IPS-NIHi7 (cell line): Measurements from ENCODE around the gene MEIOSIN.
A peak's percentile ranks its signal among the peaks of the same experiment; 100 is the strongest.
"Not testable (repeated sequence)": the region's sequence is repeated elsewhere in the genome, so short reads cannot be mapped to it uniquely, and the experiment has no call there.

Experiments
- DNase-seq: peaks from one replicate; pipeline ENCODE4 v3.0.0; 2012; ENCODE audit warnings: mixed read lengths; ENCODE audit errors: extremely low spot score

MEIOSIN gene

GRCh38 chr19:45717983-45718650, 15.1 kb upstream of the MEIOSIN start:
- no peak for DNase-seq

- DNase-seq, result not testable (repeated sequence)
Observed at GRCh38 chr19:45720065-45720464, 13.2 kb upstream of the MEIOSIN start.

- not testable (repeated sequence) for DNase-seq
Observed at GRCh38 chr19:45728683-45729082, 4.6 kb upstream of the MEIOSIN start.

- no peak for DNase-seq
Observed at GRCh38 chr19:45729800-45730290, 3.4 kb upstream of the MEIOSIN start.

GRCh38 chr19:45730368-45731288, 2.6 kb upstream of the MEIOSIN start, which contains the start of gene FBXO46:
Gene FBXO46, minus strand, starts transcription at chr19:45730896. Its CDS starts 17,401 bp downstream, at chr19:45713495.
- DNase-seq, result peak; percentile 96

GRCh38 chr19:45739498-45740439, 6.5 kb downstream of the MEIOSIN start:
- no peak for DNase-seq

- peak; percentile 6 for DNase-seq
Observed at GRCh38 chr19:45742969-45743368, 9.7 kb downstream of the MEIOSIN start.

- DNase-seq, result no peak
Observed at GRCh38 chr19:45745606-45746005, 12.4 kb downstream of the MEIOSIN start.

GRCh38 chr19:45746866-45747265, 13.6 kb downstream of the MEIOSIN start:
- no peak for DNase-seq

- no peak for DNase-seq
Observed at GRCh38 chr19:45747513-45747912, 14.3 kb downstream of the MEIOSIN start.

GRCh38 chr19:45751483-45751882, 18.2 kb downstream of the MEIOSIN start:
- not testable (repeated sequence) for DNase-seq

GRCh38 chr19:45752639-45753038, 19.4 kb downstream of the MEIOSIN start:
- DNase-seq, result no peak

GRCh38 chr19:45753548-45753947, 20.3 kb downstream of the MEIOSIN start:
- peak; percentile 83 for DNase-seq

GRCh38 chr19:45754323-45754722, 21.1 kb downstream of the MEIOSIN start:
- no peak for DNase-seq

- DNase-seq, result no peak
Observed at GRCh38 chr19:45757695-45758094, 24.5 kb downstream of the MEIOSIN start.

GRCh38 chr19:45758921-45759320, 25.7 kb downstream of the MEIOSIN start:
- no peak for DNase-seq

- DNase-seq, result no peak
Observed at GRCh38 chr19:45761714-45762113, 28.5 kb downstream of the MEIOSIN start.

- no peak for DNase-seq
Observed at GRCh38 chr19:45762870-45763631, 29.8 kb downstream of the MEIOSIN start.

GRCh38 chr19:45763691-45764294, 30.6 kb downstream of the MEIOSIN start:
- no peak for DNase-seq

- DNase-seq, result no peak
Observed at GRCh38 chr19:45764475-45764874, 31.2 kb downstream of the MEIOSIN start.
